Measurements from ENCODE around the gene ORC3. TPM values are rescaled to one million over a fixed set of nuclear protein-coding genes. Genes with fewer than 3 reads are reported as not detected.

Gene ORC3
- 12.6 and 15.9 TPM in 2 replicates for total RNA-seq (ENCODE audit: low replicate concordance)

GRCh38 chr6:87589693-87590416 is at the start of gene ORC3, which contains the start of gene RARS2:
TSS of gene ORC3 (plus strand) at chr6:87590135. CDS start at chr6:87590169, 34 bp downstream.
TSS of gene RARS2 (minus strand) at chr6:87589987. CDS start at chr6:87589957, 30 bp downstream.

GRCh38 chr6:87701676-87702588 is 112.0 kb downstream of the ORC3 start, which contains the start of gene AKIRIN2:
TSS of gene AKIRIN2 (minus strand) at chr6:87702233. CDS start at chr6:87701684, 549 bp downstream.

Other genes with a start within 250 kb of the ORC3 start
- 0.83 and 0.94 TPM in 2 replicates for gene C6orf163, start 245.3 kb upstream of the ORC3 start, total RNA-seq (ENCODE audit: low replicate concordance)
- gene CFAP206, start 182.2 kb upstream of the ORC3 start, total RNA-seq (ENCODE audit: low replicate concordance): 0.23 and 0.59 TPM in 2 replicates
- gene SLC35A1, start 117.2 kb upstream of the ORC3 start, total RNA-seq (ENCODE audit: low replicate concordance): 8.9 and 19.1 TPM in 2 replicates
- 23.9 and 36.5 TPM in 2 replicates for gene RARS2, start 148 bp upstream of the ORC3 start, total RNA-seq (ENCODE audit: low replicate concordance)
- gene AKIRIN2, start 112.1 kb downstream of the ORC3 start, total RNA-seq (ENCODE audit: low replicate concordance): 6.2 and 12.8 TPM in 2 replicates

All from smooth muscle cell of the coronary artery (primary cell).